ENCODE measurements around the gene CPNE2. TPM values are rescaled to one million over a fixed set of nuclear protein-coding genes. Genes with fewer than 3 reads are reported as not detected.

Gene CPNE2
- total RNA-seq, 4 donors from 2014 or later: 41.6 to 154 (median 84.2) TPM

DNA sequence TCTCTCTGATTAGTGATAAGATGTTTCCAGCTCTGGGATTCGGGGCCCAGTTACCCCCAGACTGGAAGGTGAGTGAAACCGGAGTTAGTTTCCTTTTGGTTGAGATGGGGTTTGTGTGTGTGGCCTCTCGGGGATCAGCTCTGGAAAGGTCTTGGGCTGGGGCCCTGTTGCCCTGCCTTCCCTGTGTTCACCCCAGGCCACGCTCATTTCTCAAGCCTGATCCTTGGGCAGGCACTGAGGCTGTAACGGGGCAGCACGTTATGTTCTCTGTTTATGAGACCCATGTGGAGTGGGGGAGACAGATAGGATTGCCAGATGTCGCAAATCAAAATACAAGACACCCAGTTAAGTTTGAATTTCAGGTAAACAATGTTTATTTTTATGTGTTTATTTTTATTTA lies 35.5 kb downstream of the CPNE2 start:
- intact Hi-C loops (cut with DNase I; ENCODE audit: low total_unique reads) (no loop called here), in situ Hi-C loops (cut with MboI; ENCODE audit: low pct_ligation_motif_present in 1 of 4, low pct_unique_long_range_greater_than_20kb in 1 of 4, low sequenced_read_pairs in 3 of 4) (no loop called here)
- H3K36me3 ChIP-seq: no peaks in the 10 kb centered on the region
- no peaks in the 10 kb centered on the region for H3K9me3 ChIP-seq
- no peak for DNase-seq
- H3K4me1 ChIP-seq: peaks cover 15 to 25% (median 20%) of the 10 kb centered on the region in 4 donors
- TF ChIP-seq POLR2AphosphoS5 (IDR thresholded peaks at IDR 0.05) (no peak), POLR2A (IDR thresholded peaks at IDR 0.05) (no peak), CTCF (IDR thresholded peaks at IDR 0.05) (no peak), EP300 (IDR thresholded peaks at IDR 0.05; ENCODE audit: low read depth) (no peak)
- H3K4me3 ChIP-seq: no peak overlapping the region
- H3K27ac ChIP-seq: no peak overlapping the region
- no peaks in the 10 kb centered on the region for H3K27me3 ChIP-seq
- 80 to 89% methylated on average over 2 to 7 of the region's 7 CpGs for WGBS, 2 donors (ENCODE audit: low coverage in 1 of 2)

- 30 to 78% methylated on average over 2 to 11 of the region's 11 CpGs for WGBS, 2 donors (ENCODE audit: low coverage in 1 of 2)
- peaks cover 17 to 35% (median 30%) of the 10 kb centered on the region in 4 donors for H3K4me1 ChIP-seq
- in situ Hi-C loops (cut with MboI; ENCODE audit: low pct_ligation_motif_present in 1 of 4, low pct_unique_long_range_greater_than_20kb in 1 of 4, low sequenced_read_pairs in 3 of 4) (no loop called here), intact Hi-C loops (cut with DNase I; ENCODE audit: low total_unique reads) (no loop called here)
- no peak overlapping the region for H3K27ac ChIP-seq
- no peaks in the 10 kb centered on the region for H3K27me3 ChIP-seq
- no peaks in the 10 kb centered on the region for H3K9me3 ChIP-seq
- no peak for DNase-seq
- no peak overlapping the region for H3K4me3 ChIP-seq
- no peaks in the 10 kb centered on the region for H3K36me3 ChIP-seq
- TF ChIP-seq POLR2A (IDR thresholded peaks at IDR 0.05): no peak
- no peak for TF ChIP-seq CTCF (IDR thresholded peaks at IDR 0.05)
- TF ChIP-seq EP300 (IDR thresholded peaks at IDR 0.05; ENCODE audit: low read depth): no peak
- TF ChIP-seq POLR2AphosphoS5 (IDR thresholded peaks at IDR 0.05): no peak
Observed at GRCh38 chr16:57128771-57129389, 36.5 kb downstream of the CPNE2 start.

DNA sequence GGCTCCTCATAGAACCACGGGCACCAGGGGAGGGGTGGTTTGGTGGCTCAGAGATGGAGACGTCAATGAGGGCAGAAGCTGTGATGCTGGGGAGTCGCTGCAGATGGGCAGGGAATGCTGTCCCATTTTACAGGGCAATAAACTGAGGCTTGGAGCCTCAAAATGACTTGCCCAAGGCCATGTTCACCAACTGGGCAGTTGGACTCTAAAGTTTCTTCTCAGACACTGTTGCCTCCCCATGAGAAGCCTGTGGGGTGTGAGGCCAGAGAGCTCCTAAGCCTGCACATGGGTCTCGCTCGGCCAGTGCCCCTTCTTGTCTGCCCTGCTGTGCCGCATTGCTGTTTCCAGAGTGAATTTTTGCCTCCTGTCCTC lies 38.6 kb downstream of the CPNE2 start:
- intact Hi-C loops (cut with DNase I; ENCODE audit: low total_unique reads): no loop called here
- Histone ChIP-seq H3K36me3 (no peaks in the 10 kb centered on the region), H3K4me3 (no peak overlapping the region), H3K27ac (peak overlapping the region; percentile 85 to 87 (median 86)), H3K27me3 (no peaks in the 10 kb centered on the region), H3K4me1 (peaks cover 25 to 53% (median 46%) of the 10 kb centered on the region in 4 donors), H3K9me3 (no peaks in the 10 kb centered on the region)
- in situ Hi-C loops (cut with MboI; ENCODE audit: low pct_ligation_motif_present in 1 of 4, low pct_unique_long_range_greater_than_20kb in 1 of 4, low sequenced_read_pairs in 3 of 4): no loop called here
- no peak for DNase-seq
- TF ChIP-seq EP300 (IDR thresholded peaks at IDR 0.05; ENCODE audit: low read depth) (no peak), CTCF (IDR thresholded peaks at IDR 0.05) (no peak), POLR2AphosphoS5 (IDR thresholded peaks at IDR 0.05) (no peak), POLR2A (IDR thresholded peaks at IDR 0.05) (no peak)
- 99% methylated on average over 6 of the region's 6 CpGs; no CpG with 5 or more reads in 1 of the 2 donors for WGBS, 2 donors (ENCODE audit: low coverage in 1 of 2)

GRCh38 chr16:57131351-57131970 lies 39.1 kb downstream of the CPNE2 start:
- Histone ChIP-seq H3K36me3 (no peaks in the 10 kb centered on the region), H3K9me3 (no peaks in the 10 kb centered on the region), H3K4me3 (no peak overlapping the region), H3K27me3 (no peaks in the 10 kb centered on the region), H3K4me1 (peaks cover 25 to 53% (median 46%) of the 10 kb centered on the region in 4 donors), H3K27ac (peak overlapping the region; percentile 85 to 87 (median 86))
- in situ Hi-C loops (cut with MboI; ENCODE audit: low pct_ligation_motif_present in 1 of 4, low pct_unique_long_range_greater_than_20kb in 1 of 4, low sequenced_read_pairs in 3 of 4) (no loop called here), intact Hi-C loops (cut with DNase I; ENCODE audit: low total_unique reads) (no loop called here)
- DNase-seq: no peak
- WGBS, 2 donors (ENCODE audit: low coverage in 1 of 2): 84% methylated on average over 17 of the region's 17 CpGs; no CpG with 5 or more reads in 1 of the 2 donors
- TF ChIP-seq POLR2AphosphoS5 (IDR thresholded peaks at IDR 0.05) (no peak), EP300 (IDR thresholded peaks at IDR 0.05; ENCODE audit: low read depth) (no peak), POLR2A (IDR thresholded peaks at IDR 0.05) (no peak)
